Stimulated activated CD4-positive, alpha-beta T cell treated with anti-CD3 and anti-CD28 coated beads, TNF-alpha, amount 100 ng/mL, for 1 hour (primary cell): Measurements from ENCODE around the gene OTULIN.

Source experiments
- DNase-seq, 3 donors: peaks; one replicate each; pipeline ENCODE4 v3.0.0-alpha.2; 2020; ENCODE audit warnings: low read depth in 3 of 3, low spot score in 1 of 3

Gene OTULIN

GRCh38 chr5:14718778-14719177, 54.3 kb downstream of the OTULIN start:
- DNase-seq = no peak

GRCh38 chr5:14720236-14720923, 55.9 kb downstream of the OTULIN start:
- no peak for DNase-seq

GRCh38 chr5:14721990-14722656, 57.6 kb downstream of the OTULIN start:
- DNase-seq = no peak

- DNase-seq = no peak
These were observed 58.4 kb downstream of the OTULIN start for GRCh38 chr5:14722923-14723322.

GRCh38 chr5:14723701-14724132, 59.2 kb downstream of the OTULIN start:
- DNase-seq = no peak

GRCh38 chr5:14724633-14725032, 60.1 kb downstream of the OTULIN start:
- DNase-seq = no peak

- DNase-seq = no peak
These were observed 61.7 kb downstream of the OTULIN start for GRCh38 chr5:14726066-14726838.

GRCh38 chr5:14727428-14727865, 62.9 kb downstream of the OTULIN start:
- DNase-seq = peak; percentile 26 to 71 (median 49)

- DNase-seq = no peak
These were observed 63.5 kb downstream of the OTULIN start for GRCh38 chr5:14727928-14728458.

- DNase-seq = no peak
These were observed 64.0 kb downstream of the OTULIN start for GRCh38 chr5:14728459-14728938.

- DNase-seq = no peak
These were observed 65.2 kb downstream of the OTULIN start for GRCh38 chr5:14729448-14730385.

GRCh38 chr5:14730466-14730865, 65.9 kb downstream of the OTULIN start:
- no peak for DNase-seq

- no peak for DNase-seq
These were observed 66.4 kb downstream of the OTULIN start for GRCh38 chr5:14730881-14731280.

GRCh38 chr5:14732991-14733390, 68.5 kb downstream of the OTULIN start:
- DNase-seq = no peak

- DNase-seq = no peak
These were observed 69.1 kb downstream of the OTULIN start for GRCh38 chr5:14733661-14734060.

- DNase-seq = no peak
These were observed 69.9 kb downstream of the OTULIN start for GRCh38 chr5:14734396-14734795.

GRCh38 chr5:14735944-14736343, 71.4 kb downstream of the OTULIN start:
- no peak for DNase-seq

GRCh38 chr5:14737291-14737690, 72.8 kb downstream of the OTULIN start:
- DNase-seq = no peak

- no peak for DNase-seq
These were observed 73.5 kb downstream of the OTULIN start for GRCh38 chr5:14738050-14738449.

- DNase-seq = no peak
These were observed 75.0 kb downstream of the OTULIN start for GRCh38 chr5:14739538-14739937.
